Trophoblast cell (in vitro differentiated cells and primary cell): ENCODE measurements around the gene ORM2.
A peak's percentile ranks its signal among the peaks of the same experiment; 100 is the strongest.
"Not testable (repeated sequence)": the region's sequence is repeated elsewhere in the genome, so short reads cannot be mapped to it uniquely, and the experiment has no call there.

Source experiments
- DNase-seq, 2 donors: peaks; one replicate each; pipeline ENCODE4 v3.0.0-alpha.2; 2016
- H2AFZ ChIP-seq: 2 replicates; pipeline ENCODE4 v1.6.1; 2013; ENCODE audit warnings: low read length, moderate library complexity, mild to moderate bottlenecking; ENCODE audit not compliant: insufficient read depth, poor library complexity
- H2AK5ac ChIP-seq: 2 replicates; pipeline ENCODE4 v1.6.1; 2013; ENCODE audit warnings: mild to moderate bottlenecking, low read length
- H2BK120ac ChIP-seq: 2 replicates; pipeline ENCODE4 v1.6.1; 2013; ENCODE audit warnings: low read length, mild to moderate bottlenecking, moderate library complexity; ENCODE audit not compliant: insufficient read depth, poor library complexity
- H2BK12ac ChIP-seq: 2 replicates; pipeline ENCODE4 v1.6.1; 2013; ENCODE audit warnings: mild to moderate bottlenecking, low read length, moderate library complexity
- H2BK5ac ChIP-seq: 2 replicates; pipeline ENCODE4 v1.6.1; 2013; ENCODE audit warnings: low read length, low read depth, moderate library complexity, mild to moderate bottlenecking; ENCODE audit not compliant: poor library complexity
- H3K14ac ChIP-seq: 2 replicates; pipeline ENCODE4 v1.6.1; 2013; ENCODE audit warnings: mild to moderate bottlenecking, low read length
- H3K18ac ChIP-seq: 2 replicates; pipeline ENCODE4 v1.6.1; 2013; ENCODE audit warnings: mild to moderate bottlenecking, low read length
- H3K23ac ChIP-seq: 2 replicates; pipeline ENCODE4 v1.6.1; 2013; ENCODE audit warnings: low read length
- H3K27ac ChIP-seq: 2 replicates; pipeline ENCODE4 v1.5.1; 2013; ENCODE audit warnings: low read depth, mild to moderate bottlenecking, inconsistent platforms, low read length, moderate library complexity
- H3K27me3 ChIP-seq: 2 replicates; pipeline ENCODE4 v1.6.1; 2013; ENCODE audit warnings: inconsistent platforms, mild to moderate bottlenecking, low read length, moderate library complexity; ENCODE audit not compliant: insufficient read depth
- H3K36me3 ChIP-seq, 2 experiments: 1 replicate in 1 of 2; 2 replicates in 1 of 2; pipeline ENCODE4 v1.6.1; 2013; ENCODE audit warnings: low read length in 2 of 2, mild to moderate bottlenecking in 2 of 2, moderate library complexity in 1 of 2; ENCODE audit not compliant: insufficient read depth in 2 of 2, control insufficient read depth in 1 of 2
- H3K4ac ChIP-seq: 2 replicates; pipeline ENCODE4 v1.6.1; 2013; ENCODE audit warnings: low read depth, mild to moderate bottlenecking, low read length, moderate library complexity
- H3K4me1 ChIP-seq, 2 experiments: 1 replicate in 1 of 2; 2 replicates in 1 of 2; pipeline ENCODE4 v1.6.1; 2013; ENCODE audit warnings: low read length in 2 of 2, mild to moderate bottlenecking in 2 of 2, moderate library complexity in 1 of 2; ENCODE audit not compliant: insufficient read depth in 2 of 2, control insufficient read depth in 1 of 2
- H3K4me2 ChIP-seq: 2 replicates; pipeline ENCODE4 v1.6.1; 2013; ENCODE audit warnings: inconsistent platforms, mild to moderate bottlenecking, low read length, moderate library complexity
- H3K4me3 ChIP-seq: 2 replicates; pipeline ENCODE4 v1.5.1; 2013; ENCODE audit warnings: mild to moderate bottlenecking, low read depth, low read length, inconsistent platforms
- H3K79me1 ChIP-seq: one replicate; pipeline ENCODE4 v1.6.1; 2013; ENCODE audit warnings: low read length
- H3K79me2 ChIP-seq: 2 replicates; pipeline ENCODE4 v1.6.1; 2013; ENCODE audit warnings: low read length, mild to moderate bottlenecking; ENCODE audit not compliant: control insufficient read depth, insufficient read depth, poor library complexity
- H3K9ac ChIP-seq: 2 replicates; pipeline ENCODE4 v1.6.1; 2013; ENCODE audit warnings: mild to moderate bottlenecking, low read length
- H3K9me3 ChIP-seq: 2 replicates; pipeline ENCODE4 v1.6.1; 2013; ENCODE audit warnings: low read depth, mild to moderate bottlenecking, control low read depth, inconsistent platforms, low read length; ENCODE audit not compliant: insufficient read depth
- H4K12ac ChIP-seq: 2 replicates; pipeline ENCODE4 v1.6.1; 2013; ENCODE audit warnings: low read depth, mild to moderate bottlenecking, low read length, moderate library complexity
- H4K8ac ChIP-seq: 2 replicates; pipeline ENCODE4 v1.6.1; 2013; ENCODE audit warnings: low read depth, mild to moderate bottlenecking, low read length, moderate library complexity
- H4K91ac ChIP-seq: one replicate; pipeline ENCODE4 v1.6.1; 2013; ENCODE audit warnings: low read depth, mild to moderate bottlenecking, low read length, moderate library complexity
- WGBS: extraction: QIAGEN DNeasy Blood & Tissue Kit; methylation state at CpG from one replicate; pipeline ENCODE4 v1.1.7; 2013; ENCODE audit warnings: missing lambda C conversion rate; ENCODE audit not compliant: insufficient read length, insufficient coverage; ENCODE audit errors: extremely low coverage; 5-methylcytosine and 5-hydroxymethylcytosine counted together

Gene ORM2

GRCh38 chr9:114317665-114318357 lies 11.9 kb upstream of the ORM2 start:
- Histone ChIP-seq H2AFZ (no peak overlapping the region), H2BK120ac (no peak overlapping the region), H4K8ac (no peak overlapping the region), H3K23ac (no peak overlapping the region), H2AK5ac (no peak overlapping the region), H3K18ac (no peak overlapping the region), H3K14ac (no peak overlapping the region), H4K91ac (no peak overlapping the region), H3K4ac (no peak overlapping the region), H3K4me1 (peaks cover 2 to 4% of the 10 kb centered on the region in 2 experiments), H3K79me1 (no peaks in the 10 kb centered on the region), H3K27ac (no peak overlapping the region), H3K36me3 (no peaks in the 10 kb centered on the region), H2BK12ac (no peak overlapping the region), H3K4me3 (no peak overlapping the region), H3K4me2 (no peak overlapping the region), H3K27me3 (no peaks in the 10 kb centered on the region), H3K9me3 (no peaks in the 10 kb centered on the region), H4K12ac (no peak overlapping the region), H2BK5ac (no peak overlapping the region), H3K9ac (no peak overlapping the region), H3K79me2 (no peaks in the 10 kb centered on the region)
- no CpG with 5 or more reads among the region's 8 CpGs for WGBS
- peak in 1 of 2 donors; percentile 30 for DNase-seq

DNA sequence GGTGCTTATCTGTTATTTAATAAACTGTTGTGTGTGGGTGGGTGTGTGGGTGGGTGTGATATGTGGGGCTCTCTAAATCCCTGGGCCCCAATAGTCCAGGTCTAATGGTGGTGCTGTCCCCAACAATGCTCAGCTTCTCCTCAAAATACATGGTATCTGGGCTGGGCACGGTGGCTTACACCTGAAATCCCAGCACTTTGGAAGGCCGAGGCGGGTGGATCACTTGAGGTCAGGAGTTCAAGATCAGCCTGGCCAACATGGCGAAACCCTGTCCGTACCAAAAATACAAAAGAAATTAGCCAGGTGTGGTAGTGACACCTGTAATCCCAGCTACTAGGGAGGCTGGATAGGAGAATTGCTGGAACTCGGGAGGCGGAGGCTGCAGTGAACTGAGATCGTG lies 11.3 kb upstream of the ORM2 start:
- Histone ChIP-seq H3K79me1 (no peaks in the 10 kb centered on the region), H3K4me2 (no peak overlapping the region), H4K12ac (no peak overlapping the region), H2BK5ac (no peak overlapping the region), H3K4ac (no peak overlapping the region), H3K79me2 (no peaks in the 10 kb centered on the region), H3K4me3 (no peak overlapping the region), H4K8ac (no peak overlapping the region), H3K9me3 (no peaks in the 10 kb centered on the region), H3K14ac (no peak overlapping the region), H3K27me3 (no peaks in the 10 kb centered on the region), H2BK120ac (no peak overlapping the region), H4K91ac (no peak overlapping the region), H3K9ac (no peak overlapping the region), H3K4me1 (peaks cover 2 to 4% of the 10 kb centered on the region in 2 experiments), H3K36me3 (no peaks in the 10 kb centered on the region), H3K27ac (no peak overlapping the region), H3K18ac (no peak overlapping the region), H2AK5ac (no peak overlapping the region), H3K23ac (no peak overlapping the region), H2AFZ (no peak overlapping the region), H2BK12ac (no peak overlapping the region)
- no peak for DNase-seq
- WGBS, result no CpG with 5 or more reads among the region's 8 CpGs

DNA sequence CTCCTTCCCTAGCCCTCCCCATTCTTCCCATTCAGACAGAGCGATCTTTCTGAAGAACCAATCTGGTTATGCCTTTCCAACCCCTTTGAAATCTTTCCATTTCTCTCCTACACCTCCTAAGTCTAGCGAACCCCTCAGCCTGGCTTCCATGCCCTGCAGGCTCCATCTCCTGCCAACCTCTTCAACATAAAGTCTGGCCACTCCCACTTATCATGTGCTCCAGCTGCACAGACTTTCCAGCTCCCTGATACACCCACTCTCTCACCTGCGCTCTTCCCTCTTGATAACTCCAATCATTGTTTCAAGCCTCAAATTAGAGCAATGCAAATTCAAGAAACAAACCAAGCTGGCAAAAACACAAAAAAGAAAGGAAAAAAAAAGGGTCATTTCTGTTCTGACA lies 10.5 kb upstream of the ORM2 start:
- Histone ChIP-seq H3K27ac (no peak overlapping the region), H3K79me2 (no peaks in the 10 kb centered on the region), H4K8ac (no peak overlapping the region), H2BK120ac (no peak overlapping the region), H3K27me3 (no peaks in the 10 kb centered on the region), H4K12ac (no peak overlapping the region), H3K79me1 (no peaks in the 10 kb centered on the region), H3K4me3 (no peak overlapping the region), H3K9ac (no peak overlapping the region), H3K4ac (no peak overlapping the region), H2AFZ (no peak overlapping the region), H2BK5ac (no peak overlapping the region), H2BK12ac (no peak overlapping the region), H3K18ac (no peak overlapping the region), H3K14ac (no peak overlapping the region), H4K91ac (no peak overlapping the region), H3K36me3 (no peaks in the 10 kb centered on the region), H2AK5ac (no peak overlapping the region), H3K4me1 (peaks cover 2 to 4% of the 10 kb centered on the region in 2 experiments), H3K23ac (no peak overlapping the region), H3K9me3 (no peaks in the 10 kb centered on the region), H3K4me2 (no peak overlapping the region)
- WGBS, result no CpG with 5 or more reads among the region's 3 CpGs
- no peak for DNase-seq

DNA sequence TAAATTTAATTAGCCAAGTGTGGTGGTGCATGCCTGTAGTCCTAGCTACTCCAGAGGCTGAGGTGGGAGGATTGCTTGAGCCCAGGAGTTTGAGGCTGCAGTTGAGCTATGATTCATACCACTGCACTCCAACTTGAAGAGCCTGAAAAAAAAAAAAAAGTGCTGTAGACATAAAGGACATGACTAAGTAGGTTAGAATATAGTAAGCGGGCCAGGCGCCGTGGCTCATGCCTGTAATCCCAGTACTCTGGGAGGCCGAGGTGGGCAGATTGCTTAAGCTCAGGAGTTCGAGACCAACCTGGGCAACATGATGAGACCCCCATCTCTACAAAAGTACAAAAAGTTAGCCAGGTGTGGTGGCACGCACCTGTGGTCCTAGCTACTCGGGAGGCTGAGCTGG lies 9.0 kb upstream of the ORM2 start:
- WGBS, result no CpG with 5 or more reads among the region's 7 CpGs
- not testable (repeated sequence) for H2AK5ac ChIP-seq, H2BK120ac ChIP-seq, H3K79me1 ChIP-seq, H3K4ac ChIP-seq, H3K4me1 ChIP-seq, H3K23ac ChIP-seq, H2BK12ac ChIP-seq, H2AFZ ChIP-seq, H4K91ac ChIP-seq, H3K27me3 ChIP-seq, H3K27ac ChIP-seq, H3K9me3 ChIP-seq, H2BK5ac ChIP-seq, H3K9ac ChIP-seq, H3K4me3 ChIP-seq, H4K12ac ChIP-seq, H3K4me2 ChIP-seq, H3K14ac ChIP-seq, H3K79me2 ChIP-seq, H3K18ac ChIP-seq, H3K36me3 ChIP-seq, H4K8ac ChIP-seq
- peak; percentile 74 to 78 for DNase-seq
